Fibroblast of the conjunctiva (primary cell): ENCODE measurements around the gene PANK4.
"Not testable (repeated sequence)": the region's sequence is repeated elsewhere in the genome, so short reads cannot be mapped to it uniquely, and the experiment has no call there.

Experiments used
- DNase-seq: peaks from one replicate; pipeline ENCODE4 v3.0.0-alpha.2; 2010; ENCODE audit warnings: low read depth

PANK4 gene

DNA sequence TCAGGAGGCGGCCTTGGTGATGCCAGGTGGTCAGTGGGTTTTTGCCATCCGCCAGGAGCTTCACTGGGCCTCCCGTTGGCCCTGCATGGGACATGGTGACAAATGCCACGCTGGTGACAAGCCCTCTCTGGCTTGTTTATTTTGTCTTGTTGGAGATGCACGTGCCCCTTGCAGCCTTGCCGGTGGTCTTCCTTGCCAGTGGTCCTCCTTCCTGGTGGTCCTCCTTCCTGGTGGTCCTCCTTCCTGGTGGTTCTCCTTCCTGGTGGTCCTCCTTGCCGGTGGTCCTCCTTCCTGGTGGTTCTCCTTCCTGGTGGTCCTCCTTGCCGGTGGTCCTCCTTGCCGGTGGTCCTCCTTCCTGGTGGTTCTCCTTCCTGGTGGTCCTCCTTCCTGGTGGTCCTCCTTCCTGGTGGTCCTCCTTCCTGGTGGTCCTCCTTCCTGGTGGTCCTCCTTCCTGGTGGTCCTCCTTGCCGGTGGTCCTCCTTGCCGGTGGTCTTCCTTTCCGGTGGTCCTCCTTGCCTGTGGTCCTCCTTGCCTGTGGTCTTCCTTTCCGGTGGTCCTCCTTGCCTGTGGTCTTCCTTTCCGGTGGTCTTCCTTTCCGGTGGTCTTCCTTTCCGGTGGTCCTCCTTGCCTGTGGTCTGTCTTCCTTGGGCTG, 67.2 kb downstream of the PANK4 start:
- not testable (repeated sequence) for DNase-seq

DNA sequence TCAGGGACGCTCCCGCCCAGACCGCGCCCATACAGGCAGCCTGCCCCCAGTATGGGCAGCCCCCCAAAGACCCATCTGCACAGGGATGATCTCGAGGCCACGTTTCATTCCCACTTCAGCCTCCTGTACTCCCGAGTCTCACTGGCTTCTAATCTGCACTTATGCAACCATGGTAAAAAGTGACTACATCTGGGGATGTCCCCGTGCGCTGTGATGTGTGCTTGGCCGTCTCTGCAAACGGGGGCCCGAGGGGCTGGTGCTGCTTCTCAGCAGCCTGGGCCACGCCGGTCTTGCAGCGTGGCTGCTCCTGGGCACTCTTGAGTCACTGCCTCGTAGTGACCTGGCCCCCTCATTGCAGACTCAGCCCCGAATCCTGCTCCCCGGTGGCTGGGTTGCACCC, 67.7 kb downstream of the PANK4 start:
- no peak for DNase-seq
